Neuronal stem cell (in vitro differentiated cells): ENCODE results near the gene KLK10.
A peak's percentile ranks its signal among the peaks of the same experiment; 100 is the strongest.

Experiments
- DNase-seq: peaks from one replicate; pipeline ENCODE4 v3.0.0-alpha.2; 2013; ENCODE audit warnings: low spot score
- H2AFZ ChIP-seq: one replicate; pipeline ENCODE4 v1.6.1; 2013; ENCODE audit warnings: mild to moderate bottlenecking, low read length, inconsistent platforms
- H2AK5ac ChIP-seq: 2 replicates; pipeline ENCODE4 v1.6.1; 2013; ENCODE audit warnings: low read depth, mild to moderate bottlenecking, inconsistent platforms, low read length, moderate library complexity, mixed read lengths
- H2BK120ac ChIP-seq: 2 replicates; pipeline ENCODE4 v1.6.1; 2013; ENCODE audit warnings: low read depth, mild to moderate bottlenecking, inconsistent platforms, low read length, moderate library complexity, mixed read lengths
- H2BK12ac ChIP-seq: one replicate; pipeline ENCODE4 v1.6.1; 2013; ENCODE audit warnings: low read length, inconsistent platforms
- H2BK15ac ChIP-seq: 2 replicates; pipeline ENCODE4 v1.6.1; 2013; ENCODE audit warnings: mild to moderate bottlenecking, low read length, inconsistent platforms, mixed read lengths
- H2BK5ac ChIP-seq: one replicate; pipeline ENCODE4 v1.6.1; 2013; ENCODE audit warnings: inconsistent platforms, mild to moderate bottlenecking, low read length, moderate library complexity
- H3K14ac ChIP-seq: one replicate; pipeline ENCODE4 v1.6.1; 2013; ENCODE audit warnings: low read length, inconsistent platforms
- H3K18ac ChIP-seq: 2 replicates; pipeline ENCODE4 v1.6.1; 2013; ENCODE audit warnings: low read length, inconsistent platforms
- H3K23ac ChIP-seq: 2 replicates; pipeline ENCODE4 v1.6.1; 2013; ENCODE audit warnings: low read depth, mild to moderate bottlenecking, mixed read lengths, low read length, inconsistent platforms; ENCODE audit not compliant: poor library complexity
- H3K27ac ChIP-seq: replicated peaks from 3 replicates; pipeline ENCODE4 v1.5.1; 2013; ENCODE audit warnings: low read length, inconsistent platforms
- H3K27me3 ChIP-seq, 3 experiments: 2 replicates each; pipeline ENCODE4 v1.6.1; 2013; ENCODE audit warnings: low read length in 3 of 3, mild to moderate bottlenecking in 2 of 3, inconsistent platforms in 1 of 3, low read depth in 1 of 3, mixed read lengths in 1 of 3, moderate library complexity in 1 of 3; ENCODE audit not compliant: control insufficient read depth in 3 of 3, insufficient read depth in 3 of 3
- H3K36me3 ChIP-seq, 2 donors: replicated peaks in 1 of 2; 2 replicates each; pipeline ENCODE4 v1.6.1; 2013; ENCODE audit warnings: low read length in 2 of 2; ENCODE audit not compliant: control insufficient read depth in 2 of 2, insufficient read depth in 2 of 2
- H3K4ac ChIP-seq: 2 replicates; pipeline ENCODE4 v1.6.1; 2013; ENCODE audit warnings: inconsistent platforms, mild to moderate bottlenecking, low read length, moderate library complexity
- H3K4me1 ChIP-seq, 2 donors: 1 replicate in 1 of 2; 2 replicates in 1 of 2; pipeline ENCODE4 v1.6.1; 2013; ENCODE audit warnings: low read length in 2 of 2, low read depth in 1 of 2; ENCODE audit not compliant: control insufficient read depth in 2 of 2, insufficient read depth in 1 of 2
- H3K4me2 ChIP-seq: one replicate; pipeline ENCODE4 v1.6.1; 2013; ENCODE audit warnings: mild to moderate bottlenecking, low read length, inconsistent platforms; ENCODE audit not compliant: insufficient read depth, poor library complexity, severe bottlenecking
- H3K4me3 ChIP-seq, 2 donors: 2 replicates each; pipeline ENCODE4 v1.5.1; 2013; ENCODE audit warnings: low read length in 2 of 2, mild to moderate bottlenecking in 2 of 2, inconsistent platforms in 1 of 2, moderate library complexity in 1 of 2
- H3K79me1 ChIP-seq: one replicate; pipeline ENCODE4 v1.6.1; 2013; ENCODE audit warnings: low read depth, mild to moderate bottlenecking, inconsistent platforms, low read length, moderate library complexity
- H3K9ac ChIP-seq: one replicate; pipeline ENCODE4 v1.6.1; 2013; ENCODE audit warnings: mild to moderate bottlenecking, low read depth, low read length, inconsistent platforms; ENCODE audit not compliant: poor library complexity
- H3K9me3 ChIP-seq, 2 donors: replicated peaks in 1 of 2; 2 replicates each; pipeline versions ENCODE3 to v1.6.1; 2013; ENCODE audit warnings: low read length in 2 of 2, mild to moderate bottlenecking in 2 of 2, inconsistent platforms in 1 of 2, low read depth in 1 of 2, mixed read lengths in 1 of 2, moderate library complexity in 1 of 2; ENCODE audit not compliant: control insufficient read depth in 2 of 2, insufficient read depth in 1 of 2
- H4K8ac ChIP-seq: one replicate; pipeline ENCODE4 v1.6.1; 2013; ENCODE audit warnings: low read depth, mild to moderate bottlenecking, inconsistent platforms, low read length, moderate library complexity
- H4K91ac ChIP-seq: one replicate; pipeline ENCODE4 v1.6.1; 2013; ENCODE audit warnings: low read length, low read depth, mild to moderate bottlenecking, inconsistent platforms; ENCODE audit not compliant: poor library complexity
- WGBS, 2 donors: extraction: QIAGEN DNeasy Blood & Tissue Kit; methylation state at CpG; one replicate each; pipeline ENCODE4 v1.1.7; 2013; ENCODE audit warnings: missing lambda C conversion rate in 2 of 2, mixed read lengths in 1 of 2; ENCODE audit not compliant: insufficient read length in 2 of 2, insufficient replicate concordance in 1 of 2; ENCODE audit errors: extremely low coverage in 2 of 2; 5-methylcytosine and 5-hydroxymethylcytosine counted together

KLK10 gene

GRCh38 chr19:51043497-51043896, 24.0 kb upstream of the KLK10 start:
- H3K9ac ChIP-seq, result no peak overlapping the region
- H2AFZ ChIP-seq, result no peak overlapping the region
- WGBS, 2 donors, result no CpG with 5 or more reads among the region's 9 CpGs
- H3K27ac ChIP-seq, result no peak overlapping the region
- H4K8ac ChIP-seq, result no peak overlapping the region
- H3K4me1 ChIP-seq, result peaks cover 0 to 3% of the 10 kb centered on the region in 2 donors
- peak overlapping the region; percentile 31 for H3K14ac ChIP-seq
- peak overlapping the region; percentile 48 for H3K23ac ChIP-seq
- H3K4ac ChIP-seq, result no peak overlapping the region
- H3K18ac ChIP-seq, result no peak overlapping the region
- no peak overlapping the region for H2BK5ac ChIP-seq
- H2BK12ac ChIP-seq, result no peak overlapping the region
- H3K79me1 ChIP-seq, result no peaks in the 10 kb centered on the region
- no peak overlapping the region for H4K91ac ChIP-seq
- no peak for DNase-seq
- no peak overlapping the region for H2BK120ac ChIP-seq
- H3K9me3 ChIP-seq, result no peaks in the 10 kb centered on the region
- no peaks in the 10 kb centered on the region for H3K36me3 ChIP-seq
- no peak overlapping the region for H2BK15ac ChIP-seq
- no peaks in the 10 kb centered on the region for H3K27me3 ChIP-seq
- no peak overlapping the region for H3K4me2 ChIP-seq
- H2AK5ac ChIP-seq, result peak overlapping the region; percentile 46
- no peak overlapping the region for H3K4me3 ChIP-seq

GRCh38 chr19:51040151-51040550, 20.6 kb upstream of the KLK10 start:
- Histone ChIP-seq H4K8ac (no peak overlapping the region), H3K27ac (no peak overlapping the region), H3K4me1 (no peaks in the 10 kb centered on the region), H3K9me3 (no peaks in the 10 kb centered on the region), H2BK12ac (no peak overlapping the region), H2BK15ac (no peak overlapping the region), H3K27me3 (no peaks in the 10 kb centered on the region), H3K23ac (no peak overlapping the region), H3K79me1 (no peaks in the 10 kb centered on the region), H3K18ac (no peak overlapping the region), H2BK5ac (no peak overlapping the region), H3K4ac (no peak overlapping the region), H3K4me3 (no peak overlapping the region), H2AFZ (no peak overlapping the region), H2BK120ac (no peak overlapping the region), H2AK5ac (no peak overlapping the region), H3K14ac (no peak overlapping the region), H3K36me3 (no peaks in the 10 kb centered on the region), H3K4me2 (no peak overlapping the region), H3K9ac (no peak overlapping the region), H4K91ac (no peak overlapping the region)
- DNase-seq, result no peak
- WGBS, 2 donors, result no CpG with 5 or more reads among the region's 6 CpGs

- Histone ChIP-seq H3K4me1 (no peaks in the 10 kb centered on the region), H2BK15ac (no peak overlapping the region), H3K4me2 (no peak overlapping the region), H3K27me3 (no peaks in the 10 kb centered on the region), H2BK120ac (no peak overlapping the region), H3K27ac (no peak overlapping the region), H3K18ac (no peak overlapping the region), H3K4me3 (no peak overlapping the region), H3K9me3 (no peaks in the 10 kb centered on the region), H3K23ac (no peak overlapping the region), H3K79me1 (no peaks in the 10 kb centered on the region), H3K9ac (no peak overlapping the region), H2BK12ac (no peak overlapping the region), H3K4ac (no peak overlapping the region), H2AFZ (peak overlapping the region; percentile 29), H3K36me3 (no peaks in the 10 kb centered on the region), H2AK5ac (no peak overlapping the region), H2BK5ac (no peak overlapping the region), H4K8ac (no peak overlapping the region), H4K91ac (no peak overlapping the region), H3K14ac (no peak overlapping the region)
- DNase-seq, result no peak
- WGBS, 2 donors, result no CpG with 5 or more reads among the region's 9 CpGs
Measured at GRCh38 chr19:51036519-51036918, 17.0 kb upstream of the KLK10 start.

GRCh38 chr19:51034704-51035103, 15.2 kb upstream of the KLK10 start, which contains the start of gene KLK12:
TSS of gene KLK12 (minus strand) at chr19:51035002. CDS start at chr19:51034621, 381 bp downstream.
- Histone ChIP-seq H3K4me3 (no peak within 1 kb of the TSS), H3K27me3 (no peaks in the 10 kb centered on the region), H2BK5ac (no peak within 1 kb of the TSS), H3K9me3 (peaks cover 0 to 2% of the 10 kb centered on the region in 2 donors), H3K27ac (no peak within 1 kb of the TSS), H2BK120ac (no peak within 1 kb of the TSS), H3K4me2 (no peak within 1 kb of the TSS), H2BK15ac (no peak within 1 kb of the TSS), H4K91ac (no peak within 1 kb of the TSS), H3K4ac (no peak within 1 kb of the TSS), H3K9ac (peak within 1 kb of the TSS; percentile 37), H3K18ac (peak within 1 kb of the TSS; percentile 64), H4K8ac (no peak within 1 kb of the TSS), H3K79me1 (no peaks in the 10 kb centered on the region), H2BK12ac (peak within 1 kb of the TSS; percentile 89), H3K36me3 (no peaks in the 10 kb centered on the region), H2AK5ac (peak within 1 kb of the TSS; percentile 56), H2AFZ (no peak within 1 kb of the TSS), H3K14ac (peak within 1 kb of the TSS; percentile 1), H3K4me1 (no peaks in the 10 kb centered on the region), H3K23ac (no peak within 1 kb of the TSS)
- DNase-seq, result no peak
- WGBS, 2 donors, result no CpG with 5 or more reads among the region's 11 CpGs
